Suppressor macrophage treated with lipopolysaccharide for 1 hour (primary cell): Measurements from ENCODE around the gene LDLRAD3.

Experiments used
- DNase-seq, 3 donors: peaks; one replicate each; pipeline ENCODE4 v3.0.0-alpha.2; 2020 to 2022

Gene LDLRAD3

GRCh38 chr11:36108881-36109589, 165.2 kb downstream of the LDLRAD3 start:
- no peak for DNase-seq

- no peak for DNase-seq
Observed at GRCh38 chr11:36109590-36109849, 165.7 kb downstream of the LDLRAD3 start.

- no peak for DNase-seq
Observed at GRCh38 chr11:36109850-36110606, 166.2 kb downstream of the LDLRAD3 start.

GRCh38 chr11:36110668-36111410, 167.0 kb downstream of the LDLRAD3 start:
- no peak for DNase-seq

- DNase-seq, result no peak
Observed at GRCh38 chr11:36114095-36114494, 170.2 kb downstream of the LDLRAD3 start.

GRCh38 chr11:36115378-36115801, 171.5 kb downstream of the LDLRAD3 start:
- DNase-seq, result no peak

- DNase-seq, result no peak
Observed at GRCh38 chr11:36116161-36116560, 172.3 kb downstream of the LDLRAD3 start.

GRCh38 chr11:36118084-36118483, 174.2 kb downstream of the LDLRAD3 start:
- DNase-seq, result no peak

- DNase-seq, result no peak
Observed at GRCh38 chr11:36119300-36119699, 175.4 kb downstream of the LDLRAD3 start.

- DNase-seq, result no peak
Observed at GRCh38 chr11:36121054-36121453, 177.2 kb downstream of the LDLRAD3 start.

GRCh38 chr11:36122671-36123070, 178.8 kb downstream of the LDLRAD3 start:
- DNase-seq, result no peak

GRCh38 chr11:36123336-36124101, 179.7 kb downstream of the LDLRAD3 start:
- DNase-seq, result no peak

GRCh38 chr11:36126678-36127077, 182.8 kb downstream of the LDLRAD3 start:
- no peak for DNase-seq

- DNase-seq, result no peak
Observed at GRCh38 chr11:36127550-36127949, 183.7 kb downstream of the LDLRAD3 start.

GRCh38 chr11:36129955-36130354, 186.1 kb downstream of the LDLRAD3 start:
- DNase-seq, result no peak

GRCh38 chr11:36130401-36130800, 186.5 kb downstream of the LDLRAD3 start:
- peak; percentile 37 to 63 (median 61) for DNase-seq

- DNase-seq, result peak; percentile 48 to 61 (median 60)
Observed at GRCh38 chr11:36131721-36132397, 188.0 kb downstream of the LDLRAD3 start.

- no peak for DNase-seq
Observed at GRCh38 chr11:36132940-36133339, 189.1 kb downstream of the LDLRAD3 start.

GRCh38 chr11:36135076-36135475, 191.2 kb downstream of the LDLRAD3 start:
- DNase-seq, result no peak

- no peak for DNase-seq
Observed at GRCh38 chr11:36139767-36140166, 195.9 kb downstream of the LDLRAD3 start.

GRCh38 chr11:36141196-36141953, 197.5 kb downstream of the LDLRAD3 start:
- DNase-seq, result no peak

GRCh38 chr11:36141956-36142355, 198.1 kb downstream of the LDLRAD3 start:
- no peak for DNase-seq
